ENCODE results near the gene DISC1.

The DISC1 gene

DNA sequence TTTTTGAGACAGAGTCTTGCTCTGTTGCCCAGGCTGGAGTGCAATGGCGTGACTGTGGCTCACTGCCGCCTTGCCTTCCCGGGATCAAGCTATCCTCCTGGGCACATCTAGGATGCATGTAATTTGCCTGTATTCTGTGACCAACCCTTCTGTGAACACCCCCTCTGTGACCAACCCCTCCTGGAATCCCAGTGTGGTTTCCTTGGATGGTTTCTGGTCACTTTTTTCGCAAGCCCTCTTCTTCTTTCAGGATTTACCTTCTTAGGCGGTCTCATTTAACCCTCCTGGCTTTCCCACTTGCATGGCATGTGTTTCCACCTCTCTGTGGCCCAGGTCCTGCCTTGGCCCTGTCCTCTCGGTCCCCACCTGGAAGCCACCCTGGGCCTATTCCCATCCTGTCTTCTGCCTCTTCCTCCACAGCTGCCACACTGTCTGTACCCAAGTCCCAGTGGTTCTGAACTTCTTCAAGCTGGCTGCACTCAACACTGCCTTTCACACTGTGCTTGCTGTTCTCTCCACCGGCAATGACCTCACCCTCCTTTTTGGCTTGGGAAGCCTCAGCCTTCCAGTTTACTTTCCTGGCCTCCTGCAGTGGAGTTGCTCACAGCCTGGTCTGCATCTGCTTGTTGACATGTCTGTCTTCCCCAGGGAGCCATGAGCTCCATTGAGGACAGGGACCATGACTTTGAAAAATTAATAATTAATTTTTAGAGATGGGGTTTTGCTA is 57.0 kb downstream of the DISC1 start:
- H3K36me3 Mint-ChIP-seq (ENCODE audit: low read depth), result peaks cover 7% of the 10 kb centered on the region
- no peak for ATAC-seq
- H3K27me3 Mint-ChIP-seq, result no peaks in the 10 kb centered on the region
- H3K4me1 Mint-ChIP-seq, result peaks cover 2% of the 10 kb centered on the region
- no peak for DNase-seq
- no peak overlapping the region for H3K4me3 Mint-ChIP-seq
- peaks cover 8% of the 10 kb centered on the region for H3K9me3 Mint-ChIP-seq
- H3K27ac Mint-ChIP-seq, result no peak overlapping the region

DNA sequence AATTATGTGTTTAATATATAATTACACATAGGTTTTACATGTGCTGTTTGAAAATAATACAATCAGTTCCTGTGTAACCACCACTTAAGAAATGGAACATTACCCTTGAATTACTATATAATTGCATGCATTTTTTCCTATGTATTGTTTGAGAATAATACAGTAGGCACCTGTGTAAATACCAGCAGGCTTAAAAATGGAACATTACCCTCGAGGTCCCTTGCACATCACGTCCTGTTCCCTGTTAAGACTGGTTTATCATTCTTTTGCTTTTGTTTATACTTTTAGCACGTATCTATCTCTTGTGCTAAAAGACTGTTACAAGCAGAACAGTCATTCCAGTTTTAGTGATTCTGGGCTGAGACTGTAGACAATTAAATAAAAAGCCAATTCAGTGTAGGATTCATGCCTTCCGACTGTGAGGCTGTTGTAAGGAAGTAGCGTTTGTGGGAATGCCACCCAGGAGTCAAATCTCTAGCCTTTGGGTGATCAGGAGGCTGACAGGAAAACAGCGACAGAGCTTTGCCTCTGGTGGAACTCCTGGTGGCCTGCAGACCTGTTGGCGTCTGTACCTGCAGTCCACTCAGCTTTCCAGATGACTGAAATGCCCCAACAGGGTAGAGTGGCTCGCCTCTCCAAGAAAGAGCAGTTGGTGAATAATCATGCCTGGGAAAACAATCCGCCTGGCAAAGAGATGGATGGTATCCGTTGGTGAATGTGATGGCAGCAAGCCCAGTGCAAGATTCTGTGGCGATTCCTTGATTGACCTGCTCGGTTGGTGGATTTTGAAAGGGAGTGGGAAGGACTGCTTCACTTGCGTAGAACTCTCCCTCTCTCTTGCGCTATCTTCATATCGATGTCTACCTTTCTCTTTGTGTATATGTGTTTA is 58.0 kb downstream of the DISC1 start:
- no peak for ATAC-seq
- Mint-ChIP-seq H3K4me1 (no peaks in the 10 kb centered on the region), H3K4me3 (no peak overlapping the region), H3K27me3 (no peaks in the 10 kb centered on the region), H3K9me3 (peaks cover 8% of the 10 kb centered on the region), H3K27ac (no peak overlapping the region), H3K36me3 (ENCODE audit: low read depth) (peaks cover 7% of the 10 kb centered on the region)
- DNase-seq, result no peak

DNA sequence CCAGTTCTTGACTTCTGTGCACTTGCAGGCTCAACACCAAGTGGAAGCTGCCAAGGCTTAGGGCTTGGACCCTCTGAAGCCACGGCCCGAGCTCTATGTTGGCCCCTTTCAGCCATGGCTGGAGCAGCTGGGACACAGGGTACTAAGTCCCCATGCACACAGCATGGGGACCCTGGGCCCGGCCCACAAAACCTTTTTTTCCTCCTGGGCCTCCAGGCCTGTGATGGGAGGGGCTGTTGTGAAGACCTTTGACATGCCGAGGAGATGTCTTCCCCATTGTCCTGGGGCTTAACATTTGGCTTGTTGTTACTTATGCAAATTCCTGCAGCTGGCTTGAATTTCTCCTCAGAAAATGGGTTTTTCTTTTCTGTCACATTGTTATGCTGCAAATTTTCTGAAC is 59.8 kb downstream of the DISC1 start:
- H3K36me3 Mint-ChIP-seq (ENCODE audit: low read depth), result peaks cover 7% of the 10 kb centered on the region
- ATAC-seq (no peak), DNase-seq (no peak)
- H3K4me1 Mint-ChIP-seq, result peaks cover 5% of the 10 kb centered on the region
- H3K27me3 Mint-ChIP-seq, result no peaks in the 10 kb centered on the region
- H3K4me3 Mint-ChIP-seq, result no peak overlapping the region
- H3K9me3 Mint-ChIP-seq, result peaks cover 8% of the 10 kb centered on the region
- no peak overlapping the region for H3K27ac Mint-ChIP-seq

DNA sequence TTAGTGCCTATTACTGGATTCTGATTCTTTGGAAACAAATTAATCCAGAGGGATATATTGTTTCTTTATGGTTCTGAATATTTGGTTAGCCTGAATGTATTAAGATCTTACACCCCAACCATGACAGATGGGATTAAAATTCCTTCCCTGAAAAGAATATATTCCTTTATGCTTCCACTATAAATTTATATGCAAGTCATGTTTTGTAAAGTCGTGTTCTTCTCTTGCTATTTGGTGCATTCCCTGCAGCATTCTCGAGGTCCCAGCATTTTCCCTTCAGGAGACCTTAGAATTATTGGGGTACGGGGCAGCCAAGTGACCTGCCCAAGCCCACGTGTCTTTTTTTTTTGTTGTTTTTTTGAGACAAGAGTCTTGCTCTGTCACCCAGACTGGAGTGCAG is 62.4 kb downstream of the DISC1 start:
- no peaks in the 10 kb centered on the region for H3K27me3 Mint-ChIP-seq
- ATAC-seq, result no peak
- H3K4me1 Mint-ChIP-seq, result peaks cover 5% of the 10 kb centered on the region
- no peak overlapping the region for H3K27ac Mint-ChIP-seq
- H3K9me3 Mint-ChIP-seq, result peaks cover 8% of the 10 kb centered on the region
- no peak overlapping the region for H3K4me3 Mint-ChIP-seq
- no peak for DNase-seq
- H3K36me3 Mint-ChIP-seq (ENCODE audit: low read depth), result peaks cover 7% of the 10 kb centered on the region

DNA sequence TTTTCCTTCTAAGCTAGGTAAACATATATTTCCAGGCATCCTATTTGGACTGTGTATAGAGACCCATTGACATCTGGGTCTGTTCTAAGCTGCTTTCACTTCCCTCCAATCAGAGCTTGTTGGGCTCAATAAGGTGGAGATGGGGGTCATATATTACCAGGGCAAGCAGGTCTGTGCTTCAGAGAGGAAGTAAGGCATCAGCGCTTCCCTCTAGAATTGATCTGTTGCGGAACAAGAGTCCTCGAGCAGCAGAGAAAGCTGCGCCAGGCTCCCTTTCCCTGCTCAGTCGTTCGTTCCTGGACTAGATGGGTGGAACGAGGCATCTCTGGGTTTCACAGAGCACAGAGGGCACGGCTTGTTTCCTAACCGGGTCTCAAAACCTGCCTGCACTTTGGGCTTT is 63.5 kb downstream of the DISC1 start:
- Mint-ChIP-seq H3K9me3 (peaks cover 8% of the 10 kb centered on the region), H3K4me1 (peaks cover 5% of the 10 kb centered on the region), H3K36me3 (ENCODE audit: low read depth) (peaks cover 7% of the 10 kb centered on the region), H3K4me3 (no peak overlapping the region), H3K27ac (no peak overlapping the region), H3K27me3 (no peaks in the 10 kb centered on the region)
- DNase-seq (no peak), ATAC-seq (no peak)

DNA sequence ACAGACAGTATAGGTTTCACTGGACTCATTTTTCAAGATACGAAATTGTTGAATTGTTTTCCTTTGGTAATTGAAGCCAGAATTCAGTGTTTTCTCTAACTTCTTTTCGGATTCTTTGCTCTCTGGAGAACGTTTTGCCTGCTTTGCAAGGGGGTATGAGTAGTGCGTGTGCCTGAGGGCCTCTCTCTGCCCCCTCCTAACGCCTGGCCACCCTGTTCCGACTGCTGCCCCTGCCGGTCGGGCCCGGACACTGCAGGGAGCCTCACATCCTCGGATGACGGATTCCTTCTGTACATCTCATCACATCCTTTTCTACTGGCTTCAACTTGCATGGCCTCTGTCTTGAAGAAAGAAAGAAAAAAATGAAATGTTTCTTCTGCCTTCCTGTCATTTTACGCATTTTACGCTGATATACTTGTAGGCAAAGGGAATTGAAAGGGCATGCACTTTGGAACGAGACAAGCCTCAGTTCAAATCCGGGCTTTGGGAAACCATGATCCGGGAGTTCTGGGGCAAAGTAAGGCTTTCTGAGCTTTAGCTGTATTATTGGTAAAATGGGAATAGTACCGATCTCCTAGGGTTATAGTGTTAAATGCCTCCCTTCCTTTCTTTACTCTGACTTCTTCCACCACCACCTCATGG is 65.1 kb downstream of the DISC1 start:
- Mint-ChIP-seq H3K4me1 (peaks cover 5% of the 10 kb centered on the region), H3K4me3 (no peak overlapping the region)
- ATAC-seq, result no peak

DNA sequence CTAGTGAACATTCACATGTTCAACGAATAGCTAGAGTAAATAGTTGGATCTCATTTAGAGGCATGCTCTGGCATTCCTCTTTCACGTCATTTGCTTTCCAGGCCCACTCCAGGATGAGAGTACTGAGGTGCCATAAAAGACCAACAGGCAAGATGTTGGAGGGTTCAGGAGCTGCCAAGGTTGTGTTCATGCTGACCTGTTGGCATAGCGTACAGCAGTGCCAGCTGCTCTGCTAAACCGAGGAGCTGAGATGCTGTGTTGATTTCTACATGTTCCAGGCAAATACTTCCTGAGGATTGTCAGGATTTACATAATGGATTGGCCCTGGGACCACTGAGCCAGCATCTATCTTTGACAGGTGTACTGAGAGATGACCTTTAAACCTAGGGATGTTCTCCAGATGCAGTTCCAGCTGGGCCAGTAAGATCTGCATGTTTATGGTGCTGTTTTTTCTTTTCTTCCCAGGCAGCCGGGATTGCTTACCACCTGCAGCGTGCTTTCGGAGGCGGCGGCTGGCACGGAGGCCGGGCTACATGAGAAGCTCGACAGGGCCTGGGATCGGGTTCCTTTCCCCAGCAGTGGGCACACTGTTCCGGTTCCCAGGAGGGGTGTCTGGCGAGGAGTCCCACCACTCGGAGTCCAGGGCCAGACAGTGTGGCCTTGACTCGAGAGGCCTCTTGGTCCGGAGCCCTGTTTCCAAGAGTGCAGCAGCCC is 66.9 kb downstream of the DISC1 start:
- Mint-ChIP-seq H3K27me3 (no peaks in the 10 kb centered on the region), H3K9me3 (no peaks in the 10 kb centered on the region), H3K4me3 (no peak overlapping the region), H3K27ac (no peak overlapping the region), H3K4me1 (peaks cover 5% of the 10 kb centered on the region), H3K36me3 (ENCODE audit: low read depth) (no peaks in the 10 kb centered on the region)
- DNase-seq (no peak), ATAC-seq (no peak)

More for the DNA sequence above, 65.1 kb downstream of the DISC1 start:
- H3K9me3 Mint-ChIP-seq, result peaks cover 6% of the 10 kb centered on the region
- H3K27ac Mint-ChIP-seq, result no peak overlapping the region
- H3K36me3 Mint-ChIP-seq (ENCODE audit: low read depth), result peaks cover 5% of the 10 kb centered on the region
- H3K27me3 Mint-ChIP-seq, result no peaks in the 10 kb centered on the region
- DNase-seq, result no peak

DNA sequence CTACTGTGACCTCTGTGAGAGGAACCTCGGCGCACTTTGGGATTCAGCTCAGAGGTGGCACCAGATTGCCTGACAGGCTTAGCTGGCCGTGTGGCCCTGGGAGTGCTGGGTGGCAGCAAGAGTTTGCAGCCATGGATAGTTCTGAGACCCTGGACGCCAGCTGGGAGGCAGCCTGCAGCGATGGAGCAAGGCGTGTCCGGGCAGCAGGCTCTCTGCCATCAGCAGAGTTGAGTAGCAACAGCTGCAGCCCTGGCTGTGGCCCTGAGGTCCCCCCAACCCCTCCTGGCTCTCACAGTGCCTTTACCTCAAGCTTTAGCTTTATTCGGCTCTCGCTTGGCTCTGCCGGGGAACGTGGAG is 67.5 kb downstream of the DISC1 start:
- Mint-ChIP-seq H3K4me1 (peaks cover 5% of the 10 kb centered on the region), H3K4me3 (no peak overlapping the region), H3K27me3 (no peaks in the 10 kb centered on the region), H3K27ac (no peak overlapping the region), H3K9me3 (no peaks in the 10 kb centered on the region), H3K36me3 (ENCODE audit: low read depth) (no peaks in the 10 kb centered on the region)
- DNase-seq (no peak), ATAC-seq (no peak)

DNA sequence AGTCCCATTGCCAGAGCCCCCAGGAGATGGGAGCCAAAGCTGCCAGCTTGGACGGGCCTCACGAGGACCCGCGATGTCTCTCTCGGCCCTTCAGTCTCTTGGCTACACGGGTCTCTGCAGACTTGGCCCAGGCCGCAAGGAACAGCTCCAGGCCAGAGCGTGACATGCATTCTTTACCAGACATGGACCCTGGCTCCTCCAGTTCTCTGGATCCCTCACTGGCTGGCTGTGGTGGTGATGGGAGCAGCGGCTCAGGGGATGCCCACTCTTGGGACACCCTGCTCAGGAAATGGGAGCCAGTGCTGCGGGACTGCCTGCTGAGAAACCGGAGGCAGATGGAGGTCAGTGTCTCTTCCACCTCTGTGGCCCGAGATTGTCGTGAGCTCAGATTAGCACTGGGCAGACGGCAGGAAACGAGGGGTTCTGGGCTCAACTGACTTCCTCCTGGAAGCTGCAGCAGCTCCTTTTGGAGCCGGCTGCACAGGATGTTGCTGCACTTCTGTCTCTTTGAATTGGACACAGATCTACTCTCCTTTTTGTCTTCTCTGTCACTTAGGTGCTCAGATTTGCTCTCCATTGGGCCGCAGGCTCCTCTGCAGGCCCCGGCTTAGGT is 68.0 kb downstream of the DISC1 start:
- Mint-ChIP-seq H3K27me3 (no peaks in the 10 kb centered on the region), H3K9me3 (no peaks in the 10 kb centered on the region), H3K4me1 (peaks cover 8% of the 10 kb centered on the region), H3K27ac (no peak overlapping the region), H3K4me3 (no peak overlapping the region), H3K36me3 (ENCODE audit: low read depth) (peaks cover 1% of the 10 kb centered on the region)
- no peak for ATAC-seq
- DNase-seq, result no peak

DNA sequence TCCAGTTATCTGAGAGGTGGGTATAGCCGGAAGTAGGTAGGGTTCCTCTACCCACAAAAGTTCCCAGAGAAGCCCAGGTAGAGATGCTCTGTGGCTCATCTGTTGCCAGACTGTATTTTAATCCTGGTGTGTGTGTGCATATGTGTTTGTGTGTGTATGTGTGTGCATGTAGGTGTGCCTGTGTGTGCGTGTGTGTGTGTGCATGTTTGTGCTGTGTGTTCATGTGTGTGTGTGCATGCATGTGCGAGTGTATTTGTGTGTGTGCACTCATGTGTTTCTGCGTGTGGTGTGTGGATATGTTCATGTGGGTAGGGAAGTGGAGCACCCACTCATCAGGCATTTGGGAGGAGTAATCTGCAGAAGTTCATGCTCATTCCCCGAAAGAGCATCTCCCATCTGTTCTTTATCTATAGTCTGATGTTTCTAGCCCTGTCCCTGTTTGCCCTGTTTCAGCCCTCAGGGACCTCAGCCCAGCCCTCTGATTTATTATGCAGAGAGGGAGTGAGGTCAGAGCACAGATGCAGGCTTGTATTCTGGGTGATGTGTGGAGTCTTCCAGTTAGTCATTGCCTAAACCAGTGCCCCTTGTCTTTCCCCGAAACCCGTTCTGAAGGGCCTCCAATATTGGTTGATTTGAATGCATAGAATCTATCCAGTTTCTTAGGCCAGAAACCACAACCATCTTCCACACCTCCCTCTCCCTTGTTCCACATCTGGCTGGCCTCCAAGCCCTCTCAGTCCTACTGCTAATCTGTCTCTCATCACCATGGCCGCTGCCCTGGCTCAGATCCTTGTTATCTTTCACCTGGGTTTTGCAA is 69.1 kb downstream of the DISC1 start:
- ATAC-seq (no peak), DNase-seq (no peak)
- H3K36me3 Mint-ChIP-seq (ENCODE audit: low read depth), result peaks cover 6% of the 10 kb centered on the region

DNA sequence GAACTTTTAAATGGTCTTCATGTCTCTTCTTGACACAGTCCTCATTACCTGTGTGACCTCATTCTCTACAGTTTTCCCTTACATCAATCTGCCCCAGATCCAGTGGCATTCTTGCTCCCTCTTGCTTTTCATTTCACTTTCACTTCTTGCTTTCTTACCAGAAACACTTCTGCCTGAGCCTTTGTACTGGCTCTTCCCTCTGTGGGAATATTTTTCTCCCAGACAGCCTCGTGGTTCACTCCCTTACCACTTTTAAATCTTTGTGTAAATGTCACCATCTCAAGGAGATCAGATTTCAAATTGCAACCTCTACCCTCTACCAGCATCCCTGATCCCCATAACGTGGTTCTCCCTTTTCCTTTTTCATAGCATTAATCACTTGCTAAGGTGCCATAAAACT is 73.2 kb downstream of the DISC1 start:
- H3K4me3 Mint-ChIP-seq, result no peak overlapping the region
- no peaks in the 10 kb centered on the region for H3K9me3 Mint-ChIP-seq
- peak; percentile 46 for ATAC-seq
- DNase-seq, result no peak
- peaks cover 15% of the 10 kb centered on the region for H3K36me3 Mint-ChIP-seq (ENCODE audit: low read depth)
- H3K27ac Mint-ChIP-seq, result no peak overlapping the region
- H3K27me3 Mint-ChIP-seq, result no peaks in the 10 kb centered on the region
- peaks cover 9% of the 10 kb centered on the region for H3K4me1 Mint-ChIP-seq

More for the DNA sequence above, 69.1 kb downstream of the DISC1 start:
- H3K27me3 Mint-ChIP-seq, result no peaks in the 10 kb centered on the region
- H3K9me3 Mint-ChIP-seq, result no peaks in the 10 kb centered on the region
- no peak overlapping the region for H3K27ac Mint-ChIP-seq
- H3K4me1 Mint-ChIP-seq, result peaks cover 9% of the 10 kb centered on the region
- no peak overlapping the region for H3K4me3 Mint-ChIP-seq

DNA sequence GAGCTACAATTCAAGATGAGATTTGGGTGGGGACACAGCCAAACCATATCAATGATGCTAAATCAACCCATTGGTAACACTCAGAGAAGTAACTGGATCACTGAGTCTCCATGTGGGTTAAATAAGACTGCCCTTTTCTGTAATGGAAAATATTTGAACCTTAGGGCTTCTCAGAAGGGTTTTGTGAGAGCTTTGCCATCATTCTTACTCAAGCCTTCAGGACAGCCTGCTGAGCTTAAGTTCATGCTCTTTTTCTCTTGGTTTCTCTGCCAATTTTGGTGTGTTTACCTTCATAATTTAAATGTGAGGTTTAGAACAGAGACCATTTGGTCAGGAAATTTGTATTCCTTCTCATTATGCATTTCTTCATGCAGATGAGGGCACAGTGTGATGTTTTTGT is 74.7 kb downstream of the DISC1 start:
- no peak overlapping the region for H3K4me3 Mint-ChIP-seq
- peaks cover 9% of the 10 kb centered on the region for H3K4me1 Mint-ChIP-seq
- ATAC-seq, result no peak
- no peaks in the 10 kb centered on the region for H3K27me3 Mint-ChIP-seq
- no peaks in the 10 kb centered on the region for H3K9me3 Mint-ChIP-seq
- DNase-seq, result no peak
- peaks cover 15% of the 10 kb centered on the region for H3K36me3 Mint-ChIP-seq (ENCODE audit: low read depth)
- no peak overlapping the region for H3K27ac Mint-ChIP-seq

DNA sequence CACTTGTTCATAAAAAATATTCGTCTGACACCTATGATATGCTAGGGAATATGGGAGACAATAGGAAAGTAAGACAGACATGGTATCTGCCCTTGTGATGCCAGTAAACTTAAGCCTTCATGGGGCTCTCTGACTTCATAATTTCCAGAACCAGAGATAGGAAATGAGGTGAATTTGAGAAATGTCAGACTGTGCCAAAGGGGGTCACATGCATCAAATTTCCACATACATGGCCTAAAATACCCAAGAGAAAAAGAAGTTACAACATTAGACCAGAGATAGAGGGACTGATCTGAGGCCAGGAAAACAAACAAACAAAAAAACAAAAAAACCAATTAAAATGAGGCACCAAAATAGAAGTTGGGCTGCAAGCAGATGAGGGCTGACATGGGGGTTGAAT is 75.7 kb downstream of the DISC1 start:
- Mint-ChIP-seq H3K4me1 (peaks cover 9% of the 10 kb centered on the region), H3K4me3 (no peak overlapping the region), H3K27ac (no peak overlapping the region), H3K9me3 (no peaks in the 10 kb centered on the region), H3K27me3 (no peaks in the 10 kb centered on the region), H3K36me3 (ENCODE audit: low read depth) (peaks cover 15% of the 10 kb centered on the region)
- ATAC-seq (no peak), DNase-seq (no peak)

Data from activated naive CD8-positive, alpha-beta T cell treated with anti-CD3 and anti-CD28 coated beads, Interleukin-2, amount 50 U/mL, for 24 hours (primary cell).